ENCODE measurements around the gene BICC1. TPM values are rescaled to one million over a fixed set of nuclear protein-coding genes. Genes with fewer than 3 reads are reported as not detected.

Gene BICC1
- total and polyA plus RNA-seq, 2 experiments from 2014 or later = 6.4 to 13.2 TPM

DNA sequence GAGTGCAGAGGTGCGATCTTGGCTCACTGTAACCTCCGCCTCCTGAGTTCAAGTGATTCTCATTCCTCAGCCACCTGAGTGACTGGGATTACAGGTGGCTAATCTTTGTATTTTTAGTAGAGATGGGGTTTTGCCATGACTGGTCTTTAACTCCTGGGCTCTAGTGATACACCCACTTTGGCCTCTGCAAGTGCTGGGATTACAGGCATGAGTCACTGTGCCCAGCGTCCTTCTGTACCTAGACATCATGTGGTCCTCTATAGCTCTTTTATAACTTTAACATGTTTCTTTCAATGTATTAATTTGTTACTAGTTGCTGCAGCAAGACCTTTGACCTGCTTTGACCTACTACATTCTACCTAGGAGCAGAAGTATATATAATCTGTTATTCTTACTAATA is 38.7 kb upstream of the BICC1 start:
- H3K4me1 ChIP-seq (ENCODE audit: low read depth) = no peaks in the 10 kb centered on the region
- no peak overlapping the region for H3K4me3 ChIP-seq
- peak in 1 of 2 donors; percentile 35 for DNase-seq (ENCODE audit: low read depth in 1 of 2, low spot score in 1 of 2)
- no peaks in the 10 kb centered on the region for H3K36me3 ChIP-seq
- no peaks in the 10 kb centered on the region for H3K9me3 ChIP-seq (ENCODE audit: low read depth)
- TF ChIP-seq, protein P1, sequence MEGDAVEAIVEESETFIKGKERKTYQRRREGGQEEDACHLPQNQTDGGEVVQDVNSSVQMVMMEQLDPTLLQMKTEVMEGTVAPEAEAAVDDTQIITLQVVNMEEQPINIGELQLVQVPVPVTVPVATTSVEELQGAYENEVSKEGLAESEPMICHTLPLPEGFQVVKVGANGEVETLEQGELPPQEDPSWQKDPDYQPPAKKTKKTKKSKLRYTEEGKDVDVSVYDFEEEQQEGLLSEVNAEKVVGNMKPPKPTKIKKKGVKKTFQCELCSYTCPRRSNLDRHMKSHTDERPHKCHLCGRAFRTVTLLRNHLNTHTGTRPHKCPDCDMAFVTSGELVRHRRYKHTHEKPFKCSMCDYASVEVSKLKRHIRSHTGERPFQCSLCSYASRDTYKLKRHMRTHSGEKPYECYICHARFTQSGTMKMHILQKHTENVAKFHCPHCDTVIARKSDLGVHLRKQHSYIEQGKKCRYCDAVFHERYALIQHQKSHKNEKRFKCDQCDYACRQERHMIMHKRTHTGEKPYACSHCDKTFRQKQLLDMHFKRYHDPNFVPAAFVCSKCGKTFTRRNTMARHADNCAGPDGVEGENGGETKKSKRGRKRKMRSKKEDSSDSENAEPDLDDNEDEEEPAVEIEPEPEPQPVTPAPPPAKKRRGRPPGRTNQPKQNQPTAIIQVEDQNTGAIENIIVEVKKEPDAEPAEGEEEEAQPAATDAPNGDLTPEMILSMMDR (IDR thresholded peaks at IDR 0.05; ENCODE audit: low read depth, low read length) = no peak
- H3K27me3 ChIP-seq = peaks cover 3% of the 10 kb centered on the region
- H3K27ac ChIP-seq = no peak overlapping the region

GRCh38 chr10:58475322-58476277 is 37.1 kb upstream of the BICC1 start:
- Histone ChIP-seq H3K27me3 (peaks cover 3% of the 10 kb centered on the region), H3K36me3 (no peaks in the 10 kb centered on the region), H3K9me3 (ENCODE audit: low read depth) (no peaks in the 10 kb centered on the region), H3K27ac (peak overlapping the region; percentile 5), H3K4me1 (ENCODE audit: low read depth) (no peaks in the 10 kb centered on the region), H3K4me3 (no peak overlapping the region)
- TF ChIP-seq, protein P1 (IDR thresholded peaks at IDR 0.05; ENCODE audit: low read depth, low read length) = no peak
- DNase-seq (ENCODE audit: low read depth in 1 of 2, low spot score in 1 of 2) = peak in 1 of 2 donors; percentile 88

GRCh38 chr10:58477122-58477521 is 35.5 kb upstream of the BICC1 start:
- H3K4me3 ChIP-seq = no peak overlapping the region
- no peaks in the 10 kb centered on the region for H3K36me3 ChIP-seq
- H3K9me3 ChIP-seq (ENCODE audit: low read depth) = no peaks in the 10 kb centered on the region
- H3K27ac ChIP-seq = no peak overlapping the region
- TF ChIP-seq, protein P1 (IDR thresholded peaks at IDR 0.05; ENCODE audit: low read depth, low read length) = no peak
- no peaks in the 10 kb centered on the region for H3K27me3 ChIP-seq
- DNase-seq (ENCODE audit: low read depth in 1 of 2, low spot score in 1 of 2) = peak; percentile 5 to 94
- no peaks in the 10 kb centered on the region for H3K4me1 ChIP-seq (ENCODE audit: low read depth)

GRCh38 chr10:58477902-58478301 is 34.8 kb upstream of the BICC1 start:
- TF ChIP-seq, protein P1 (IDR thresholded peaks at IDR 0.05; ENCODE audit: low read depth, low read length) = peak; percentile 15
- peak in 1 of 2 donors; percentile 26 for DNase-seq (ENCODE audit: low read depth in 1 of 2, low spot score in 1 of 2)
- Histone ChIP-seq H3K9me3 (ENCODE audit: low read depth) (no peaks in the 10 kb centered on the region), H3K27me3 (no peaks in the 10 kb centered on the region), H3K27ac (no peak overlapping the region), H3K36me3 (no peaks in the 10 kb centered on the region), H3K4me3 (no peak overlapping the region), H3K4me1 (ENCODE audit: low read depth) (no peaks in the 10 kb centered on the region)

- TF ChIP-seq, protein P1 (IDR thresholded peaks at IDR 0.05; ENCODE audit: low read depth, low read length) = no peak
- no peaks in the 10 kb centered on the region for H3K9me3 ChIP-seq (ENCODE audit: low read depth)
- H3K36me3 ChIP-seq = no peaks in the 10 kb centered on the region
- no peaks in the 10 kb centered on the region for H3K27me3 ChIP-seq
- no peak for DNase-seq (ENCODE audit: low read depth in 1 of 2, low spot score in 1 of 2)
- no peak overlapping the region for H3K4me3 ChIP-seq
- no peak overlapping the region for H3K27ac ChIP-seq
- peaks cover 8% of the 10 kb centered on the region for H3K4me1 ChIP-seq (ENCODE audit: low read depth)
Measured at GRCh38 chr10:58479045-58479444, 33.6 kb upstream of the BICC1 start.
